Measurements from ENCODE around the gene OR5I1.

OR5I1 gene

DNA sequence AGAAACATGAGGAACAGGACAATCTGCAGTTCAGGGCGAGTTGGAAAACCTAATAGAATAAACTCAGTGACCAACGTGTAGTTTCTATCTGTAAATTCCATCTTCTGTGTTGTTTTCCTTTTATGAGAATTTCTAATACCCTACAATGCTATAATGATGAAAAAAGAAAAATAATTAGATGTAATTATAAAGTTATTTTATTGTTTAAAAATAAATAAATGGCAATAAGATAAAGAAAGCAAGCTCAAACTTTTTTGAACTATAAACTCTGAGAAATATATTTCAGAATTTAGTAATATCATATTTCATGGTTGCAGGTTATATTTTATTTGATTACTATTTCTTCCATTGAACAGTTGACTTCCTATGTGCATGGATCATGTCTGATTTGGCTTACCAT lies at the start of gene OR5I1:
TSS of gene OR5I1 (minus strand) at position 101 of the 400 bp plus-strand sequence. CDS start at position 101, 0 bp downstream.
- no peak for TF ChIP-seq ELF4 (IDR thresholded peaks at IDR 0.05)
- no peak for TF ChIP-seq L3MBTL2 (conservative IDR thresholded peaks at IDR 0.05)
- no peak for TF ChIP-seq PKNOX1 (IDR thresholded peaks at IDR 0.05)
- no peak for TF ChIP-seq SP1 (IDR thresholded peaks at IDR 0.05)
- no peak for TF ChIP-seq HDGF (IDR thresholded peaks at IDR 0.05; ENCODE audit: borderline replicate concordance)
- TF ChIP-seq NFRKB (IDR thresholded peaks at IDR 0.05) = no peak
- TF ChIP-seq ARNT (IDR thresholded peaks at IDR 0.05) = no peak
- no peak for TF ChIP-seq FOXK2 (IDR thresholded peaks at IDR 0.05)
- TF ChIP-seq ZNF384 (IDR thresholded peaks at IDR 0.05) = no peak
- TF ChIP-seq TARDBP (IDR thresholded peaks at IDR 0.05) = no peak
- TF ChIP-seq BHLHE40 (IDR thresholded peaks at IDR 0.05; ENCODE audit: borderline replicate concordance) = no peak
- no peak for TF ChIP-seq FOXM1 (IDR thresholded peaks at IDR 0.05; ENCODE audit: borderline replicate concordance)
- no peak for TF ChIP-seq CTBP1 (IDR thresholded peaks at IDR 0.05; ENCODE audit: borderline replicate concordance)
- TF ChIP-seq SUZ12 (IDR thresholded peaks at IDR 0.05) = no peak
- TF ChIP-seq LEF1 (IDR thresholded peaks at IDR 0.05; ENCODE audit: borderline replicate concordance) = no peak
- TF ChIP-seq FOXA1 (IDR thresholded peaks at IDR 0.05) = no peak
- POLR2A ChIA-PET = no interaction called here
- no peak for DNase-seq (ENCODE audit: extremely low spot score)
- CTCF ChIA-PET = no interaction called here

DNA sequence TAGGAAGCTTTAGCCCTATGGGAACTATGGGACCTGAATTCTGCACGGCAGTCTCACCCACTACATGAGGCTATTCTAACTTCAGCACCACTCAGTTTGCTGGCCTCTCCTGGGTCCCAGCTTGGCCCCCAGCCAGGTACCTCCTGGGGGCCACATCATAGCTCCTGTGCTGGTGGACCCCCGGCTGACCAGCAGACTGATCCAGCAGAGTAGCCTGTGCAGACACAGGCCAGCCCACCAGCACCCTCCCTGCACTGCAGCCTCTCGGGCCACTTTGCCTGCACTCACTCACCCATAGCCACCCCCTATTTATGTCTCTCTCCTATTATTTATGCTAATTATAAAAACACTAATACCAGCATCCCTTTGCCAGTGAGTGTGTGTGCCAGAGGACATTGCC lies 34.7 kb upstream of the OR5I1 start:
- TF ChIP-seq TARDBP (IDR thresholded peaks at IDR 0.05) (no peak), ARNT (IDR thresholded peaks at IDR 0.05) (no peak), NFRKB (IDR thresholded peaks at IDR 0.05) (no peak), SP1 (IDR thresholded peaks at IDR 0.05) (no peak), ZNF384 (IDR thresholded peaks at IDR 0.05) (no peak), FOXK2 (IDR thresholded peaks at IDR 0.05) (no peak), ELF4 (IDR thresholded peaks at IDR 0.05) (no peak), BHLHE40 (IDR thresholded peaks at IDR 0.05; ENCODE audit: borderline replicate concordance) (no peak), SUZ12 (IDR thresholded peaks at IDR 0.05) (no peak), FOXM1 (IDR thresholded peaks at IDR 0.05; ENCODE audit: borderline replicate concordance) (no peak), L3MBTL2 (conservative IDR thresholded peaks at IDR 0.05) (no peak), PKNOX1 (IDR thresholded peaks at IDR 0.05) (no peak), LEF1 (IDR thresholded peaks at IDR 0.05; ENCODE audit: borderline replicate concordance) (no peak), CTBP1 (IDR thresholded peaks at IDR 0.05; ENCODE audit: borderline replicate concordance) (no peak), FOXA1 (IDR thresholded peaks at IDR 0.05) (no peak), HDGF (IDR thresholded peaks at IDR 0.05; ENCODE audit: borderline replicate concordance) (no peak)
- CTCF ChIA-PET = no interaction called here
- POLR2A ChIA-PET = no interaction called here
- no peak for DNase-seq (ENCODE audit: extremely low spot score)

- CTCF ChIA-PET = interaction anchor here (0.6 kb wide), 1 partner anchor 816 kb away, joined by 3 read pairs; no protein-coding TSS in a partner anchor
- POLR2A ChIA-PET = no interaction called here
- no peak for DNase-seq (ENCODE audit: extremely low spot score)
- no peak for TF ChIP-seq FOXM1 (IDR thresholded peaks at IDR 0.05; ENCODE audit: borderline replicate concordance)
- TF ChIP-seq HDGF (IDR thresholded peaks at IDR 0.05; ENCODE audit: borderline replicate concordance) = no peak
- TF ChIP-seq NFRKB (IDR thresholded peaks at IDR 0.05) = no peak
- TF ChIP-seq TARDBP (IDR thresholded peaks at IDR 0.05) = no peak
- no peak for TF ChIP-seq LEF1 (IDR thresholded peaks at IDR 0.05; ENCODE audit: borderline replicate concordance)
- no peak for TF ChIP-seq PKNOX1 (IDR thresholded peaks at IDR 0.05)
- TF ChIP-seq SP1 (IDR thresholded peaks at IDR 0.05) = no peak
- no peak for TF ChIP-seq ZNF384 (IDR thresholded peaks at IDR 0.05)
- TF ChIP-seq CTBP1 (IDR thresholded peaks at IDR 0.05; ENCODE audit: borderline replicate concordance) = no peak
- TF ChIP-seq BHLHE40 (IDR thresholded peaks at IDR 0.05; ENCODE audit: borderline replicate concordance) = no peak
- no peak for TF ChIP-seq FOXA1 (IDR thresholded peaks at IDR 0.05)
Observed at GRCh38 chr11:55969845-55970244, 33.6 kb upstream of the OR5I1 start, which contains the start of gene OR10AG1. TSS of gene OR10AG1 (minus strand) at chr11:55969945. CDS start at chr11:55969907, 38 bp downstream.

GRCh38 chr11:55967914-55968313 lies 31.7 kb upstream of the OR5I1 start:
- TF ChIP-seq L3MBTL2 (conservative IDR thresholded peaks at IDR 0.05) (no peak), NFRKB (IDR thresholded peaks at IDR 0.05) (no peak)
- POLR2A ChIA-PET = no interaction called here
- no peak for DNase-seq (ENCODE audit: extremely low spot score)
- CTCF ChIA-PET = no interaction called here

DNA sequence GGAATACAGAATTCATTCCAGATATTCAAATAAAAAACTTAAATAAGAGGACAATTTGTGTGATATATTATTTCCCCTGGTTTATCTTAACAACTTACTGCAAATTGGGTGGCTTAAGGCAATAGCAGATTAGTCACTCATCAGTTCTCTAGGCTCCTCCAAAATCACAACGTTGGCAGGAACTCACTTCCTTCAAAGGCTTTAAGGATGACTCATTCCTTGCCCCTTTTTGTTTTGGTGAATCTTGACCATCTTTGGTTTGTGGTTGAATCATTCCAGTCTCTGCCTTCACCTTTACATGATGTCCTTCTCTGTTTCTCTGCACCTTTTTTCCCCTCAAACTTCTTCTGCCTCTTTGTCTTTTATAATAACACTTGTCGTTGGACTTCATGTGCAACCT lies 30.2 kb upstream of the OR5I1 start:
- ChIA-PET POLR2A (no interaction called here), CTCF (no interaction called here)
- DNase-seq (ENCODE audit: extremely low spot score) = no peak
- TF ChIP-seq FOXK2 (IDR thresholded peaks at IDR 0.05) (no peak), LEF1 (IDR thresholded peaks at IDR 0.05; ENCODE audit: borderline replicate concordance) (no peak), BHLHE40 (IDR thresholded peaks at IDR 0.05; ENCODE audit: borderline replicate concordance) (no peak), NFRKB (IDR thresholded peaks at IDR 0.05) (no peak), PKNOX1 (IDR thresholded peaks at IDR 0.05) (no peak), TARDBP (IDR thresholded peaks at IDR 0.05) (no peak), ELF4 (IDR thresholded peaks at IDR 0.05) (no peak)

GRCh38 chr11:55956521-55956920 lies 20.3 kb upstream of the OR5I1 start:
- TF ChIP-seq PKNOX1 (IDR thresholded peaks at IDR 0.05) = no peak
- no peak for TF ChIP-seq HDGF (IDR thresholded peaks at IDR 0.05; ENCODE audit: borderline replicate concordance)
- no peak for TF ChIP-seq L3MBTL2 (conservative IDR thresholded peaks at IDR 0.05)
- no peak for TF ChIP-seq SP1 (IDR thresholded peaks at IDR 0.05)
- TF ChIP-seq LEF1 (IDR thresholded peaks at IDR 0.05; ENCODE audit: borderline replicate concordance) = no peak
- no peak for TF ChIP-seq ZNF384 (IDR thresholded peaks at IDR 0.05)
- no peak for TF ChIP-seq FOXA1 (IDR thresholded peaks at IDR 0.05)
- no peak for TF ChIP-seq SUZ12 (IDR thresholded peaks at IDR 0.05)
- no peak for TF ChIP-seq ARNT (IDR thresholded peaks at IDR 0.05)
- no peak for TF ChIP-seq NFRKB (IDR thresholded peaks at IDR 0.05)
- TF ChIP-seq TARDBP (IDR thresholded peaks at IDR 0.05) = no peak
- TF ChIP-seq CTBP1 (IDR thresholded peaks at IDR 0.05; ENCODE audit: borderline replicate concordance) = no peak
- TF ChIP-seq BHLHE40 (IDR thresholded peaks at IDR 0.05; ENCODE audit: borderline replicate concordance) = no peak
- TF ChIP-seq FOXM1 (IDR thresholded peaks at IDR 0.05; ENCODE audit: borderline replicate concordance) = no peak
- no peak for TF ChIP-seq FOXK2 (IDR thresholded peaks at IDR 0.05)
- TF ChIP-seq ELF4 (IDR thresholded peaks at IDR 0.05) = no peak
- ChIA-PET POLR2A (no interaction called here), CTCF (no interaction called here)
- no peak for DNase-seq (ENCODE audit: extremely low spot score)
